Lung (tissue), 12 donors: ENCODE measurements around the gene GRID1. TPM values are rescaled to one million over a fixed set of nuclear protein-coding genes. Genes with fewer than 3 reads are reported as not detected.
"Not testable (repeated sequence)": the region's sequence is repeated elsewhere in the genome, so short reads cannot be mapped to it uniquely, and the experiment has no call there.

Experiments used
- ATAC-seq: fragments of 200-7000 bp; cut with Tn5 transposase; one replicate; pipeline ENCODE4 v1.9.1; 2020; ENCODE audit warnings: moderate number of reproducible peaks; ENCODE audit not compliant: insufficient read depth, low FRiP score
- DNase-seq, 3 donors: peaks; one replicate each; pipeline ENCODE4 v3.0.0-alpha.2; 2013 to 2017
- H3K27ac ChIP-seq, 2 donors: one replicate each; pipeline ENCODE4 v1.5.1; 2013; ENCODE audit warnings: mild to moderate bottlenecking in 2 of 2, moderate library complexity in 2 of 2, control low read depth in 1 of 2, inconsistent platforms in 1 of 2, low read depth in 1 of 2, low read length in 1 of 2
- H3K27me3 ChIP-seq, 3 donors: one replicate each; pipeline ENCODE4 v1.5.1; 2013; ENCODE audit warnings: low read length in 2 of 3; ENCODE audit not compliant: control insufficient read depth in 3 of 3, insufficient read depth in 3 of 3
- H3K36me3 ChIP-seq, 4 donors: one replicate each; pipeline ENCODE4 v1.5.1; 2013; ENCODE audit warnings: low read length in 4 of 4, mild to moderate bottlenecking in 1 of 4, moderate library complexity in 1 of 4; ENCODE audit not compliant: control insufficient read depth in 4 of 4, insufficient read depth in 4 of 4
- H3K4me1 ChIP-seq, 5 donors: one replicate each; pipeline ENCODE4 v1.5.1; 2013; ENCODE audit warnings: low read length in 5 of 5, mild to moderate bottlenecking in 2 of 5, moderate library complexity in 1 of 5; ENCODE audit not compliant: control insufficient read depth in 5 of 5, insufficient read depth in 5 of 5
- H3K4me3 ChIP-seq: one replicate; pipeline ENCODE4 v1.5.1; 2013; ENCODE audit warnings: mild to moderate bottlenecking, control low read depth, moderate library complexity
- H3K9ac ChIP-seq, 2 donors: one replicate each; pipeline ENCODE4 v1.5.1; 2013; ENCODE audit warnings: low read length in 2 of 2, control low read depth in 1 of 2; ENCODE audit not compliant: insufficient read depth in 1 of 2
- H3K9me3 ChIP-seq, 4 donors: one replicate each; pipeline ENCODE4 v1.5.1; 2013; ENCODE audit warnings: low read length in 3 of 4, mild to moderate bottlenecking in 1 of 4, moderate library complexity in 1 of 4; ENCODE audit not compliant: control insufficient read depth in 4 of 4, insufficient read depth in 3 of 4
- WGBS, 2 donors: extraction: QIAGEN DNeasy Blood & Tissue Kit; methylation state at CpG; one replicate each; pipeline ENCODE4 v1.1.7; 2013; 5-methylcytosine and 5-hydroxymethylcytosine counted together
- polyA plus RNA-seq, 2 donors: library from polyadenylated mRNA; stranded (reverse); fragments of 200-250 nt; gene quantifications; one replicate each; pipeline ENCODE4 v1.2.1, GENCODE V29; 2013
- total RNA-seq, 2 donors: library from RNA; depleted of rRNA in 1 of 2; stranded (reverse); fragments of >200 nt in 1 of 2; gene quantifications; one replicate each; pipeline ENCODE4 v1.2.1, GENCODE V29; 2014 to 2021
- TF ChIP-seq, protein P1 (sequence below): IDR thresholded peaks from 2 replicates; pipeline ENCODE4 v1.5.1; 2012; ENCODE audit warnings: mild to moderate bottlenecking; ENCODE audit errors: control extremely low read depth, extremely low read depth
- donor health status: control.
- donor health status: control.
- donor health status: Bipolar disorder and iron deficiency.
- donor health status: healthy.
- donor health status: DM: yes; HTN: yes; CAD: no.

The GRID1 gene
- total and polyA plus RNA-seq, 4 donors, result 1.1 to 3.6 (median 2.2) TPM

DNA sequence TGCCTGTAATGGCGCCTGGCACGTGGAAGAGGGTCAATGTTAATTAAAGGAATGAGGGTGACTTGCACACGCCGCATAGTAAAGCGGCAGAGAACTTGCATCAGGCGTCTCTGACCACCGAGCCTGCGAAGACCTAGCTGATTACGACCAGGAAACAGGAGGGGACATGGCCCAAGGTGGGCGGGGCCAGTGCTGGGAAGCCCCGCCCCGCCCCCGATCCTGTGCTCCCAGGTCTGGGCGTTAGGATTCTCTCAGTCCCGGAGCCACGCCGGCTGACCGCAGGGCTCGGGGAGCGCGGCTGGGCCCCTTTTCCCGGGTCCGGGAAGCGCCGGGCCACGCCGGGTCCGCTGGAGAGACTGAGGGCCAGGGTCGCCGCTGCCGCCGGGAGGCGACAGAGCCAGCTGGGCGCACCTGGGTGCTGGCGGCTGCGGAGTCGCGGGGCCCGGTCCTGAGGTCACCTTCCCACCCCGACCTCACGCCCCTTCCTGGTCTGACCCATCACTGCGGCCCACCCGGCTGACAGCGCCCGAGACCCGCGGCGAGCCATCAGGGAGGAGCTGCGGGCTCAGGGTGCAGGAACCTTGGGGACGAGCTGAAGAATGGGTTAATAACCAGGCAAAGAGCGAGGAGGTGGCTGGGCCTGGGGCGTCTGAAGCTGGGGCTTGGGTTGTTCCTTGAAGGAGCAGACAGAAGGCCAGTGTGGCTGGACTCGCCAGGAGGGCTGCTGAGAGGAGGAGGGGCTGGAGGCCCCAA lies 23.0 kb upstream of the GRID1 start:
- WGBS, 2 donors, result 15 to 16% methylated on average over 52 to 53 of the region's 53 CpGs
- TF ChIP-seq, protein P1, sequence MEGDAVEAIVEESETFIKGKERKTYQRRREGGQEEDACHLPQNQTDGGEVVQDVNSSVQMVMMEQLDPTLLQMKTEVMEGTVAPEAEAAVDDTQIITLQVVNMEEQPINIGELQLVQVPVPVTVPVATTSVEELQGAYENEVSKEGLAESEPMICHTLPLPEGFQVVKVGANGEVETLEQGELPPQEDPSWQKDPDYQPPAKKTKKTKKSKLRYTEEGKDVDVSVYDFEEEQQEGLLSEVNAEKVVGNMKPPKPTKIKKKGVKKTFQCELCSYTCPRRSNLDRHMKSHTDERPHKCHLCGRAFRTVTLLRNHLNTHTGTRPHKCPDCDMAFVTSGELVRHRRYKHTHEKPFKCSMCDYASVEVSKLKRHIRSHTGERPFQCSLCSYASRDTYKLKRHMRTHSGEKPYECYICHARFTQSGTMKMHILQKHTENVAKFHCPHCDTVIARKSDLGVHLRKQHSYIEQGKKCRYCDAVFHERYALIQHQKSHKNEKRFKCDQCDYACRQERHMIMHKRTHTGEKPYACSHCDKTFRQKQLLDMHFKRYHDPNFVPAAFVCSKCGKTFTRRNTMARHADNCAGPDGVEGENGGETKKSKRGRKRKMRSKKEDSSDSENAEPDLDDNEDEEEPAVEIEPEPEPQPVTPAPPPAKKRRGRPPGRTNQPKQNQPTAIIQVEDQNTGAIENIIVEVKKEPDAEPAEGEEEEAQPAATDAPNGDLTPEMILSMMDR, result no peak
- no peak overlapping the region for H3K9ac ChIP-seq
- H3K36me3 ChIP-seq, result no peaks in the 10 kb centered on the region
- DNase-seq (peak in 1 of 3 donors; percentile 26), ATAC-seq (peak; percentile 65)
- peaks cover 0 to 5% (median 0%) of the 10 kb centered on the region in 5 donors for H3K4me1 ChIP-seq
- H3K27ac ChIP-seq, result no peak overlapping the region
- H3K27me3 ChIP-seq, result peaks cover 0 to 63% (median 52%) of the 10 kb centered on the region in 3 donors
- H3K4me3 ChIP-seq, result no peak overlapping the region
- peaks cover 0 to 5% (median 0%) of the 10 kb centered on the region in 4 donors for H3K9me3 ChIP-seq

DNA sequence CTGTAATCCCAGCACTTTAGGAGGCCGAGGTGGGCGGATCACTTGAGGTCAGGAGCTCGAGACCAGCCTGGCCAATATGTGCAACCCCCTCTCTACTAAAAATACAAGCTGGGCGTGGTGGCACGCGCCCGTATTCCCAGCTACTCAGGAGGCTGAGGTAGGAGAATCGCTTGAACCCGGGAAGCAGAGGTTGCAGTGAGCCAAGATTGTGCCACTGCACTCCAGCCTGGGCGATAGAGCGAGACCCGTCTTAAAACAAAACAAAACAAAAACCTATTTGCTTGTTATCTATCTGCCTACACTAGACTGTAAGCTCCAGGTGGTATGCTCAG lies 22.5 kb upstream of the GRID1 start:
- H3K27me3 ChIP-seq, result peaks cover 0 to 60% (median 50%) of the 10 kb centered on the region in 3 donors
- not testable (repeated sequence) for H3K36me3 ChIP-seq, H3K27ac ChIP-seq, H3K9ac ChIP-seq, H3K9me3 ChIP-seq, H3K4me1 ChIP-seq, DNase-seq, H3K4me3 ChIP-seq, ATAC-seq
- 24 to 39% methylated on average over 12 of the region's 12 CpGs for WGBS, 2 donors

DNA sequence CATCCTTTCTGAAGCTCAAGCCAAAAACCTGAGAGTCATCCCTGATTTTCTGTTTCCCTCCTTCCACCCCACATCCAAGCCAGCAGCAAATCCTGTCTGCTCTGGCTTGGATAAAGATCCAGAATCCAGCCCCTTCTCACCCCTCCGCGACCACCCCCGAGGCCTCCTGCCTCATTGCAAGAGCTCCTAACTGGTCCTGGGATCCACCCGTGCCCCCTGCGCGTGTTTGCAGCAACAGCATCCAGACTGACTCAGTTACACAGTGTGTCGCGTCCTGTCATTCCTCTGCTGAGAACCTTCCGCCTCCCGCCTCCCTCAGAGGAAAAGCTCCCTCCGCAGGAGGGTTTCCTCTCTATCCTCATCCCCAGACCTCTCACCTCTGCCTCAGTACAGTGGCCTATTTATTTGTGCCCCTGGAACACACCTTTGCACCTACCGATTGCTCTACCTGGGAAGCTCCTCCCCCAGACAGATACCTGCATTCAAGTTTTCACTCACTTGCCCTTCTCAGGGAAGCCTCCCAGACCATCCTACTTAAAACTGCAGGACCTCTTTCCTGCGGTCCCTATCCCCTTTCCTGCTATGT lies 21.6 kb upstream of the GRID1 start:
- H3K27me3 ChIP-seq, result peaks cover 0 to 52% (median 48%) of the 10 kb centered on the region in 3 donors
- no peak for ATAC-seq
- no peak for DNase-seq
- no peak overlapping the region for H3K9ac ChIP-seq
- H3K4me3 ChIP-seq, result no peak overlapping the region
- H3K9me3 ChIP-seq, result peaks cover 0 to 5% (median 0%) of the 10 kb centered on the region in 4 donors
- no peaks in the 10 kb centered on the region for H3K36me3 ChIP-seq
- TF ChIP-seq, protein P1, result no peak
- peaks cover 0 to 5% (median 0%) of the 10 kb centered on the region in 5 donors for H3K4me1 ChIP-seq
- 48 to 49% methylated on average over 13 of the region's 13 CpGs for WGBS, 2 donors
- H3K27ac ChIP-seq, result no peak overlapping the region

DNA sequence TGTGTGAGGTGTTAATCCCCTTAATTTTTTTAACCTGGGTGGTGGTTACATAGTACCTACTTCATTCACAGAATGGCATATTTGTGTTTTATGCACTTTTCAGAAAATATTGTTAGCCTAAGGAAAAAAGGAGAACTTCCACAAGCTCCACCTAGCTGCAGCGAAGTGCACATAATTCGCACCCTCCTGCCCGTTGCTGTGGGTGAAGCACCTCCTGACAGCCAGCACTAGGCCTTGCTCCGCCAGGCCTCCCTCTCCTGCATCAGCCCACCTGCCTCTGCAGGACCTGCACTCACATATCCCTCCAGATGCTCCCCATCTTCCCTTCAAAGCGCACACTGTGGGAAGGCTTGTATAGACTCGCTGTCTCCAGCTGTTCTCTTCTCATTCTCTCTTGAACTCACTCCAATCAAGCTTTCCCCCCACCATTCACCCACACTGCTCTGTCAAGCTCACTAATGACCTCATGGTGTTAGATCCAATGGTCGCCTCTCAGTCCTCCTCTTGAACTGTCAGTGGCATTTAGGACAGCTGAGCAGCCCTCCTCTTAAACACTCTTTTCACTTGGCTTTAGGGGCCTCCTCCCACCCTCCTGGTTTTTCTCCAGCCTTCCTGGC lies 20.7 kb upstream of the GRID1 start:
- Histone ChIP-seq H3K9ac (no peak overlapping the region), H3K4me3 (no peak overlapping the region), H3K9me3 (peaks cover 0 to 5% (median 0%) of the 10 kb centered on the region in 4 donors), H3K27me3 (peaks cover 0 to 47% (median 47%) of the 10 kb centered on the region in 3 donors), H3K36me3 (no peaks in the 10 kb centered on the region), H3K27ac (no peak overlapping the region), H3K4me1 (peaks cover 0 to 5% (median 0%) of the 10 kb centered on the region in 5 donors)
- TF ChIP-seq, protein P1, result no peak
- ATAC-seq (no peak), DNase-seq (no peak)
- 55 to 61% methylated on average over 7 of the region's 7 CpGs for WGBS, 2 donors
